IMR-90 (cell line): ENCODE data around the gene C9orf43. TPM values are rescaled to one million over a fixed set of nuclear protein-coding genes. Genes with fewer than 3 reads are reported as not detected.

ENCODE experiments used
- ATAC-seq: fragments of 200-7000 bp; cut with Tn5 transposase; 2 replicates; pipeline ENCODE4 v1.9.1; 2020; ENCODE audit warnings: low read depth, mild to moderate bottlenecking, moderate library complexity
- BruUV-seq: library from RNA; stranded (reverse); fragments of 400-500 nt; replicated peaks from 2 replicates; lab custom pipeline; 2021; lab: Mats Ljungman, UMichigan
- CTCF ChIA-PET: fragments of 300-600 bp; formaldehyde crosslinking; extraction: SDS; loops from one replicate; lab custom pipeline; 2021; ENCODE audit warnings: antibody characterized with exemption; lab: Yijun Ruan, JAX
- POLR2A ChIA-PET: fragments of 300-600 bp; sonication (Branson Sonifier 250); formaldehyde crosslinking; loops from one replicate; lab custom pipeline; 2022; ENCODE audit warnings: antibody characterized with exemption; ENCODE audit not compliant: unreplicated experiment; lab: Charles Lee
- DNase-seq: peaks from one replicate; pipeline ENCODE4 v3.0.0; 2013
- H2AFZ ChIP-seq: replicated peaks from 2 replicates; pipeline ENCODE3; 2013; ENCODE audit warnings: low read length, mild to moderate bottlenecking; ENCODE audit not compliant: poor library complexity
- H2AK5ac ChIP-seq: 2 replicates; pipeline ENCODE4 v1.6.1; 2013; ENCODE audit warnings: low read depth, low read length, inconsistent platforms
- H2AK9ac ChIP-seq: replicated peaks from 2 replicates; pipeline ENCODE3; 2013; ENCODE audit warnings: mild to moderate bottlenecking, low read depth, low read length, moderate library complexity; ENCODE audit not compliant: poor library complexity
- H2BK120ac ChIP-seq: 2 replicates; pipeline ENCODE4 v1.6.1; 2013; ENCODE audit warnings: low read depth, low read length, inconsistent platforms
- H2BK15ac ChIP-seq: 3 replicates; pipeline ENCODE4 v1.6.1; 2013; ENCODE audit warnings: low read depth, low read length, inconsistent platforms
- H2BK20ac ChIP-seq: 2 replicates; pipeline ENCODE4 v1.6.1; 2013; ENCODE audit warnings: low read depth, mild to moderate bottlenecking, inconsistent platforms, low read length, moderate library complexity
- H2BK5ac ChIP-seq: 2 replicates; pipeline ENCODE4 v1.6.1; 2013; ENCODE audit warnings: mild to moderate bottlenecking, low read depth, low read length, inconsistent platforms; ENCODE audit not compliant: poor library complexity, severe bottlenecking
- H3K14ac ChIP-seq: replicated peaks from 2 replicates; pipeline ENCODE4 v1.6.1; 2013; ENCODE audit warnings: low read depth, low read length, inconsistent platforms
- H3K18ac ChIP-seq: 2 replicates; pipeline ENCODE4 v1.6.1; 2013; ENCODE audit warnings: low read depth, low read length, control low read depth
- H3K23ac ChIP-seq: 2 replicates; pipeline ENCODE4 v1.6.1; 2013; ENCODE audit warnings: low read depth, low read length, inconsistent platforms
- H3K27ac ChIP-seq: 2 replicates; pipeline ENCODE4 v1.5.1; 2013; ENCODE audit warnings: mild to moderate bottlenecking, control low read depth, low read length; ENCODE audit not compliant: insufficient read depth
- H3K27me3 ChIP-seq: 2 replicates; pipeline ENCODE4 v1.6.1; 2013; ENCODE audit warnings: low read length; ENCODE audit not compliant: control insufficient read depth, insufficient read depth
- H3K36me3 ChIP-seq: 2 replicates; pipeline ENCODE4 v1.6.1; 2013; ENCODE audit warnings: low read length, mixed read lengths; ENCODE audit not compliant: control insufficient read depth, insufficient read depth
- H3K4ac ChIP-seq: 2 replicates; pipeline ENCODE4 v1.6.1; 2013; ENCODE audit warnings: low read depth, low read length, inconsistent platforms
- H3K4me1 ChIP-seq: 2 replicates; pipeline ENCODE4 v1.6.1; 2013; ENCODE audit warnings: low read length, mixed read lengths; ENCODE audit not compliant: control insufficient read depth, insufficient read depth
- H3K4me2 ChIP-seq: 2 replicates; pipeline ENCODE4 v1.6.1; 2013; ENCODE audit warnings: low read depth, mild to moderate bottlenecking, control low read depth, low read length, moderate library complexity
- H3K4me3 ChIP-seq: 2 replicates; pipeline ENCODE4 v1.5.1; 2013; ENCODE audit warnings: low read depth, mild to moderate bottlenecking, control low read depth, low read length, moderate library complexity; ENCODE audit not compliant: insufficient read depth
- H3K56ac ChIP-seq: 2 replicates; pipeline ENCODE4 v1.6.1; 2013; ENCODE audit warnings: low read length, inconsistent platforms; ENCODE audit not compliant: insufficient read depth; ENCODE audit errors: extremely low read depth
- H3K79me1 ChIP-seq, 2 experiments: 2 replicates each; pipeline ENCODE4 v1.6.1; 2013; ENCODE audit warnings: low read length in 2 of 2, inconsistent platforms in 1 of 2, low read depth in 1 of 2
- H3K9ac ChIP-seq: 2 replicates; pipeline ENCODE4 v1.6.1; 2013; ENCODE audit warnings: low read depth, low read length, control low read depth
- H3K9me1 ChIP-seq: 2 replicates; pipeline ENCODE4 v1.6.1; 2013; ENCODE audit warnings: low read length, inconsistent platforms; ENCODE audit not compliant: insufficient read depth
- H3K9me3 ChIP-seq: 2 replicates; pipeline ENCODE4 v1.6.1; 2013; ENCODE audit warnings: low read length; ENCODE audit not compliant: control insufficient read depth, insufficient read depth
- H4K20me1 ChIP-seq: 2 replicates; pipeline ENCODE4 v1.6.1; 2013; ENCODE audit warnings: low read length, inconsistent platforms; ENCODE audit not compliant: insufficient read depth
- H4K5ac ChIP-seq: 2 replicates; pipeline ENCODE4 v1.6.1; 2013; ENCODE audit warnings: mild to moderate bottlenecking, low read depth, low read length, control low read depth
- H4K8ac ChIP-seq, 2 experiments: 2 replicates each; pipeline ENCODE4 v1.6.1; 2013; ENCODE audit warnings: low read depth in 2 of 2, low read length in 2 of 2, control low read depth in 1 of 2, inconsistent platforms in 1 of 2
- H4K91ac ChIP-seq: 2 replicates; pipeline ENCODE4 v1.6.1; 2013; ENCODE audit warnings: low read depth, low read length, inconsistent platforms; ENCODE audit not compliant: insufficient read depth
- CEBPB ChIP-seq: IDR thresholded peaks from 2 replicates; pipeline ENCODE4 v1.6.1; 2012; ENCODE audit warnings: low read depth, low read length, improper control_type of control experiment
- FOS ChIP-seq: fragments of 150-350 bp; IDR thresholded peaks from 2 replicates; pipeline ENCODE4 v1.6.1; 2016; ENCODE audit warnings: low read depth, low read length
- RFX5 ChIP-seq: IDR thresholded peaks from 2 replicates; pipeline ENCODE4 v1.8.0; 2012; ENCODE audit warnings: low read depth, mild to moderate bottlenecking, low read length, moderate library complexity
- WGBS, 2 experiments: methylation state at CpG; one replicate each; pipeline versions ENCODE4 v1.1.5 to v1.1.7; 2013; ENCODE audit warnings: missing lambda C conversion rate in 2 of 2; ENCODE audit not compliant: insufficient read length in 1 of 2; ENCODE audit errors: extremely low coverage in 2 of 2; 5-methylcytosine and 5-hydroxymethylcytosine counted together
- dilution Hi-C: fragments of 300-500 bp; cut with HindIII; formaldehyde crosslinking; loops from one replicate; pipeline ENCODE4 v1.14.3; 2018; ENCODE audit warnings: low sequenced_read_pairs; ENCODE audit not compliant: unreplicated experiment
- in situ Hi-C: fragments of 300-500 bp; cut with MboI; formaldehyde crosslinking; loops from 3 replicates; pipeline ENCODE4 v1.14.3; 2019; ENCODE audit warnings: low sequenced_read_pairs, inconsistent platforms, mixed read lengths
- intact Hi-C: fragments of 100-400 bp; cut with micrococcal nuclease; formaldehyde crosslinking; loops from 2 replicates; pipeline ENCODE4 v1.10.0; 2022
- polyA plus RNA-seq, 3 experiments: library from polyadenylated mRNA; depleted of rRNA; stranded (reverse); fragments of >200 nt; gene quantifications; 2 replicates each; pipeline ENCODE4 v1.2.3, GENCODE V29; 2012; ENCODE audit warnings: low replicate concordance in 1 of 3
- total RNA-seq: library from RNA; depleted of rRNA; stranded (reverse); fragments of >200 nt; gene quantifications from 2 replicates; pipeline ENCODE4 v1.2.3, GENCODE V29; 2012

The C9orf43 gene
- total and polyA plus RNA-seq, 2 of the 4 experiments (the other 2 are of a cell fraction) = 0.36 to 0.46 TPM

GRCh38 chr9:113427629-113428028 is 17.1 kb downstream of the C9orf43 start:
- Histone ChIP-seq H2BK20ac (no peak overlapping the region), H2BK120ac (no peak overlapping the region), H3K9ac (no peak overlapping the region), H4K5ac (no peak overlapping the region), H3K9me1 (no peaks in the 10 kb centered on the region), H3K9me3 (no peaks in the 10 kb centered on the region), H3K4me3 (no peak overlapping the region), H3K79me1 (no peaks in the 10 kb centered on the region), H3K4ac (no peak overlapping the region), H3K27ac (no peak overlapping the region), H3K27me3 (peaks cover 52% of the 10 kb centered on the region), H2BK15ac (no peak overlapping the region), H2BK5ac (no peak overlapping the region), H3K14ac (no peak overlapping the region), H3K4me2 (no peak overlapping the region), H3K36me3 (no peaks in the 10 kb centered on the region), H3K4me1 (no peaks in the 10 kb centered on the region), H4K8ac (no peak overlapping the region), H3K18ac (no peak overlapping the region), H2AK9ac (no peak overlapping the region), H2AK5ac (no peak overlapping the region), H2AFZ (no peak overlapping the region), H4K91ac (no peak overlapping the region), H4K20me1 (no peaks in the 10 kb centered on the region), H3K56ac (no peak overlapping the region), H3K23ac (no peak overlapping the region)
- dilution Hi-C loops (no loop called here), in situ Hi-C loops (loop anchor here (10.0 kb wide), 1 partner anchor 237 kb away; no protein-coding TSS in a partner anchor), intact Hi-C loops (no loop called here)
- peak; percentile 53; the same call in 1 of the 2 replicates for TF ChIP-seq FOS
- peak; percentile 87 for TF ChIP-seq CEBPB
- TF ChIP-seq RFX5 = no peak
- ChIA-PET CTCF (no interaction called here), POLR2A (no interaction called here)
- BruUV-seq = no TSS peak
- peak; percentile 57; the same call in 1 of the 2 replicates for ATAC-seq
- WGBS, 2 experiments = 100% methylated on average over 1 of the region's 2 CpGs; no CpG with 5 or more reads in 1 of the 2 experiments
- peak; percentile 49 for DNase-seq
